DMS153 (cell line): Measurements from ENCODE around the gene SIVA1.

Experiments used
- DNase-seq: peaks from one replicate; lab custom pipeline; 2025; lab: John Stamatoyannopoulos, UW

The SIVA1 gene

DNA sequence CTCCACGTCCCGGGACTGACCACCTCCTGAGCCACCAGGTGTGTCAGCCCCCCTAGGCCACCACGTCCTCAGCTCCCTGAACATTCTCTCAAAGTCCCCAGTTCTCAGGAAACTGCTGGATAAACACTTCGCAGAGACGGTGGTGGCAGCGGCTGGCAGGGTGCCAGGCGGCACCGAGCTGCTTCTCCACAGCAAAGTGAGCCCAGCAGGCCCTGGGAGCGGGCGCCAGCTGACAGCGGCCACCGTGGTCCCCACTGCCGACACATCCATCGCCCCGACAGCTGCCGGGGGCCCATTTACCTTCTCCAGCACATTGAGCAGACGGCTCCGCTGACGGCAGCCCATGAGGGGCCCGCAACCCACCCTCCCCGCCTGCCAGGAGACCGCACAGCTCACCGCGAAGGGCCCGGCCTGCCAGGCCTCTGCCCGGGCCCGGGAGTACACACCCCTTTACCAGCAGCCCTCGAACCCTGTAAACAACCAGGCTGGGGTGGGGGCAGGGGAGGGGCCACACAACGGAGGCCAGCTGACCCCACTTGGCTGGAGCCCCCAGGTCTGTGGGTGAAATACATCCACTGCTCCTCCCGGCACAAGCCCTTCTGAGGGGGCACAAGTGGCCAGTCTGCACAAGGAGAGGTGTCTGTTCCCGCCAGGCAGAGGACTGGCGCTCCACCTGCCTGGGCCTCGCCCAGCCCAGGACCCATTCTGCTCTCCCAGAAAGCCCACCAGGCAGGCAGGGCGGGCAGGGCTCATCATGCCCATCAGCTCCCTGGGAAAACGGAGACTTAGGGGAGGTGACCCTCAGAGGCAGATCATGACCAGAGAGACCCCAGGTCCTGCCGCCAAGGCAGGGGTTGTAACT, 32.1 kb downstream of the SIVA1 start:
- no peak for DNase-seq

DNA sequence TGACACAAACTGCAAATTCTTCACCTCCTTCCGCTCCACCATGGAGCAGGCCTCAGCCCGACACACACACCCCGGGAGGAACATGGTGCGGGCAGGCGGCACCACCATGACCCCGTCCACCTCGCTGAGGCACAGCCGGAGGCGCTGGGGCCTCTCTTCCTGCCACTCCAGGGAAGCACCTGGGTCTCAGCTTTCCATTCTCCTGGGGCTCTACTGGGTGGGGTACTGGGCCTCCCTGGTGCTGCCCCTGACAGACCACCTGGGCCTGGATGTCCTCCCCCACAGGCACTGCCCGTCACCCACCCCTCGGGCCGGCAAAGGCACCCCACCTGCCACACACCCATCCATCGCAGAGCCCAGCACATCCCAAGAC, 32.7 kb downstream of the SIVA1 start:
- DNase-seq: no peak

DNA sequence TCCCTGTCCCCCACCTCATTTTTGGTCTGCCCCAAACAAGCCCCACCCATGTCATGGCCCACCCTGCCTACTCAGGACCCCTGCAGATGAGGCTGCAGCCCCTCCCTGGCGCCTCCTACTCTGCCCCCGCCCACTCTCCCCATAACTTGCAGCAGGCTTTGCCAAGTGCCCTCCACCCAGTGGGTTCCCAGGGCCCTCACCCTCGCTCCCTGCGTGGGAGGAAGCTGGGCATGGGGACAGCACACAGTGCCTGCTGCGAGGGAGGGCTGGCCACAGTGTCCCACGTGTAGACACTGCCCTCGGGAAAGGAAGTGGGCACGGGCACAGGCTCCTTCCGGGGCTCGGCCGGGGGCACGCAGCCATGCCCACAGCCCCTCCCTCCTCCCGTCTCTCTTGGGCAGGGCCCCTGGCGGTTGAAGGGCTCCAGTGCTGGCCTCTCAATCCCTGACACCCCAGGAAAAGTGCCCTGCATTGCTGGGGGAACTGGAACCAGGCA, 33.2 kb downstream of the SIVA1 start:
- DNase-seq: no peak

DNA sequence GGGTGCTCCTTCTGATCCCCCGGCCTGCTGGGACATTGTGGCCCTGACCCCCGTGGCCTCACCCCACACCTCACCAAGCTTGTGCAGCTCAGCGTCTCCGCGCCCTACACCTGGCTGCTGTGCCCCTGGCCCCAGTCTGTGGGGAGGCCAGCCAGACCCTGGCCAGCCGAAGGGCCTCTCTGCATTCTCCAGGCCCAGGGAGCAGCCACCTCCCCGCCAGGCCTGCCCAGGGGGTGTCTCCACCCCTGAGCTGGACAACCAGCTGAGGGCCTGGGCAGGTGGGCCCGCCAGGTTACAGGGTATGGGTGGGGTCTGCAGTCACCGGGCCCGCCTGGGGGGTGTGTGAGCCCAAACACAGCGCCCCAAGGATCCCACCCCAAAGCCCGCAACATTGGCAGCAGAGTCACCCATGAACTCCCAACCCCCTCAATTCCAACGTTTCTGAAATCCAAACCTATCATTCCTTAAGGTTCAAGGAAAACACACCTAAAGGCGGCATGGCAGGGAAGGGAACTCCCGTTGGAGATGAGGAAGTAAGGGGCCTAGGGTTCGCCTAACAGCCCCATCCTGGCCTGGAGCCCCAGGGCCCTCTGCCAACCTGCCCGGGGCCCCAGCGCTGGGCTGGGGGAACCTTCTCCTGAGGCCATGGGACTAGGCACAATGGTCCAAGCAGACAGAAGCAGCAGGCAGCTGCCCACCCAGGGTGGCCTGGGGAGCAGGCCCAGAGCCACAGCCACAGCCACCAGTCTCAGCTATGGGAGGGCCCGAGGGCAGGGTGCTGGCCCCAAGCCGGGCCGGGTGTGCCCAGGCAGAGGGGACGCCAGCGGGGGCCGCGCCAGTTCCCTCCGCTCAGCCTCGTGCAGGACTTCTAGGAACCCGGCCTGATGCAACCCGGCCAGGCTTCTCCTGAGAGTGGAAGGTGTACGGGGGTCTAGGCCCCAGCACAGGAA, 34.1 kb downstream of the SIVA1 start:
- DNase-seq: no peak

DNA sequence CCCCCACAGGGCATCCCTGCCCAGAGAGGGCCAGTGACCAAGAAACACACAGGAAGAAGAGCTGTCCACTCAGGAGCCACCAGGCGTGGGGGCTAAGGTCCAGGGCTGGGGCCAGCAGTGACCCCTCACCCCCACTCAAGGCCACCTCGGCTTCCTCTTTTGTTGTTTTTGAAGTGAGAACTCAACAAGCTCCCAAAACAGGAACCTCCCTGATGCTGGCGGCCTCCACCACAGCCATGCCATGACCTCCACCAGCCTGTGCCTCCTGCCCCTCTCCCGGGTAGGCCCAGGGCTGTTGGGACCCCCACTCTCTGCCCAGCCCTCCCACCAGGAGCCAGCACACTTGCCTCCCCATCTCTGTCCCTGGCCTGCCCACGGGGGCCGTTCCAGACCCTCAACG, 34.8 kb downstream of the SIVA1 start:
- DNase-seq: no peak

DNA sequence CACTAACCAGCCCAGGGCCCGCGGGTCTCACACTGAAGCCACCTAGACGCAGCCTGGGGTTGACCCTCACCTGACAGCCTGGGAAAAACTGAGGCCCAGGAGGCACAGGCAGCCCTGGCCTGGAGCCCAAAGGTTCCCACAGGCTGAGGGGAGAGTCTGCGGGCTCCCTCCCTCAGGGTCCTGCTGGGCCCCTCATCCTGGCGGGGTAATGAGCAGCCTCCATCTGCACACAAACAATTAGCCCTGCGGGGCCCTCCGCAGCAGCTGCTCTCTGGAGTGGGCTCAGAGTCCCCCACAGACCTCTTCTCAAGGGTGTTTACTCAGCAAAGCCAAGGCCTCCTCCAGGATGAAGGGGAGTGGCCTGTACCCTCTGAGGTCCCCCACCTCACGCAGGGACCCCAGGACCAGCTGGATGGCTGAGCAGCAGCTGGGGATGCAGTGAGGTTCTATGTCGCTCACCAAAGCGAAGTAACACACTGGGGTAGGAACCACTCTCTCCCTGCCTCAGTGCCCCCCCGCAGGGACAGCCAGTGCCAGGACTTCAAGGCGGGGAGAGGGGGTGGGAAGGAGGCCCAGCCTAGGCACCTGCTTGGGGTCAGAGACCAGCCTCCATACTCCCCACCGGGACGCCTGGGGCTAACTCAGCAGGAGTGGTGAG, 35.3 kb downstream of the SIVA1 start:
- no peak for DNase-seq

DNA sequence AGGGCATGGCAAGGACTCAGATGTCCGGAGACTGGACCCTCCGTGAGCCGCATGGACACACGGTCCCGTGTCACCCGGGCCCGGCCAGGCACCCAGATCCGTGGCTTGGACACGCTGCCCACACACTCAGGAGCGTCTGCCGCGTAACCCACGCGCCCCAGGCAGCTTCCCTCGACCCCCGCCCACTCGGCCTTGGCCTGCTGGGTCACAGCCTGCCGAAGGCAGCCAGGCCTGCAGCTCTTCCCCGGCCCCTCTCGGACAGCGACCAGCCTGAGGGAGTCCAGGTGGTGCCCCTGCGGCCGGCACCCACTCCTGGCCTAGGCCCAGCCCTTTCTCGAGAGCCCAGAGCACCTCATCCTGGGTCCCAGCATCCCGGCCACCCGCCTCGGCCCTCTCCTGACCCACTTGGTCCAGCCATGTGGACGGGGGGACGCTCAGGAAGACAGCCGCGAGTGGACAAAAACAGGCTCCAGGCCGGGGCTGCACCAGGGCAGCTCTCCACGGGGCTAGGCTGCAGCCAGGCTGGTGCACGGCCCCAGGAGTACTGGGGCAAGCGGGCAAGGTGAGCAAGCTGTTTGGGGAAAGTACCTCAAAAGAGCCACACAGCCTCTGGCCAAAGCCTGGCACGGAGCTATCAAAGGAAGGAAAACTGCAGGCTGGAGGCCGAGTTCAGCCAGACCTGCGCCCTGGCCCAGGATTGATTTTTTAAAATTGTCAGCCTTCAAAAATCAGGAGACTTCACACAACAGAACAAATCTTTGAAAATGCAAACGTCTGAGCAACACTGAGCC, 36.1 kb downstream of the SIVA1 start:
- DNase-seq: no peak

DNA sequence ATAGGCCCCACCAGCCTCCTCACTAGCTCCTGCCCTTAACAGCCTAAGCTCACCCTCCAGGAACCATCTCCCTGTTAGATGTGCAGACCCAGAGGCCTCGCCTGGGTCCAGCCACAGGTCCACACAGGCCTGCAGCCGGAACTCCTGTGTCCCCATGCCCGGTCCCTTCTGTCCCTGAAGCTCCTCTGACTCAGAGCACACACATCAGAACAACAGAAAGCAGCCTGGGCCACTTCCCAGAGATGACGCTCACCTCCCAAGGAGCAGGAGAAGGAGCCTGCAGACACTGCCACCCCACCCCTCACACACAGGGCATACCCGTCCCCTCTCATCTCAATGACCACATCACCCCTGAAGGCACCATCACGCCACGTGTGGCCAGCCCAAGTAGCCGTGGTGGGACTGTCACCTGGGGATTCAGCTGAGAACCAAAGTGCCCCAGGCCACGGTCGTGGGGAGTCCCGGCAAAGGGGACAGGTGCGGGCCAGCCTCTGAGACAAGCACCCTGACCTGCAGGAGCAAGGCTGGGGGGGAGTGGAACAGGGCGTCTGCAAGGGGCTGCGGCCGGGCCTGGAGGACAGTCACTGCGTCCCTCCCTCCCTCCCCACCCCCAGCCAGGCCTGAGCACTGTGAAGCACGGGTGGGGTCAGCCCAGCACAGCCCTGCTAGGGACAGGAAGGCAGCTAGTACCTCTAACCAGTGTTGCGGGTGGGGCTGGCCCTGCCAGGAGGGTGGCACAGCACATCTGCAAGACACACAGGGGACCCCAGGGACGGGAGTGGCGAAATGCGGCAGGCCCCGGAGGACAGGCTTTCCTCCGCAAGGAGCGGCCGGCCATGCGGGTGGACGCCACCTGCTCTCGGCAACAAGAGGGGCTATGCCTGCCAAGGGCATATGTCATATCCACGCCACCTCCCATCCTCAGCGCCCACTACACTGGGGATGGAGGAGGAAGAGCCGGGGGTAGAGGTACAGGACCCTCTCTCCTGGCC, 37.1 kb downstream of the SIVA1 start:
- no peak for DNase-seq

DNA sequence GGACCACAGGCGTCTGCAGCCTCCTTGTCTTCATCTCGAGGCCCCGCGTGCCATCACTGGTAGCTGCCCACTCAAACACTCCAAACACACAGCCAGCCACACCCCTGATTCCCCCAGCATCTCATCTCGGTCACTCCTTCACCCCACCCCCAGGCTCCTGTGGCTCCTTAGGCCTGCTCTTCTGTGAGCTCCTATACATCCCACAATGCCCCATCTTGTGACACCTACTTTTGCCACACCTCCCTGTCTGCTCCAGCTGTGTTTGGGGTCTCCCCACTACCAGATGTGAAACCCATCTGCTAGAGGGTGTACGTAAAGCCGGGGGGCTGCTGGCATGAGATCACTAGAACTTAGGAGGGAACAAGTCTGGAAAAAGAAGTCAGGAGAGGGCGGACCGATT, 38.5 kb downstream of the SIVA1 start:
- no peak for DNase-seq

DNA sequence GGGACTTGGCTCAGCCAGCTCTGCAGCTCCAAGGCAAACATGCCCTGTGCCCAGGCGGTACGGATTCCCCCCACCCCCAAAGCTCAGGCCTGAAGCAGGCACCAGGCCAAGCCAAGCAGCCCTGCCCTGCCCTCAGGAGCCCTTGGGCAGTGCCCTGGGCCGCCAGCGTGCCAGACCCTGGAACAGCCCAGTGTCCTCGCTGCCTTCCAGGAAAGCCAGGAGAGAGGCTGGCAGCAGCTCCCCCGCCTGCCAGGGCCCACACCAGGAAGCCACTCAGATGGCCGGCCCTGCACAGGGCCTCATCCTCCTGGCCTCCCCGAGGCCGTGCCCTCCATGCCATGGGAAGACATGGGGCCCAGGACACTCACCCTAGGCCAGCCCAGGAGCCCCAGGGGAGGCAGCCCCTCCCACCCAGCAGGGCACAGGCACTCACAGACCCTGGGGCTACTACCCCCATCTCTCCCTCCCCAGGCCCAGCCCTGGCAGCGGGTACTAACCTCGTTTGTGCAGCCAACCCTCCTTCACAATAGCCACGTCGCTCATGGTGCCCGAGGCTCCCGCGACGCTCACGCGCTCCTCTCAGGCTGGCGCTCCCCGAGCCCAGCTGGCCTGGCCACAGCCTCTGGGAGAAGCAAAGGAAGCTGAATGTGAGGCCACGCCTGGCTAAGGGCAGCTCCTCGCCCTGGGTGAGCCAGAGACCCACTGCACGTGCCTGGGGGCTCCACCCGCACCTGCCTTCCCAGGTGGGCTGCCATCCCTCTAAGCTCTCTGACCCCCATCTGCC, 39.3 kb downstream of the SIVA1 start:
- no peak for DNase-seq

DNA sequence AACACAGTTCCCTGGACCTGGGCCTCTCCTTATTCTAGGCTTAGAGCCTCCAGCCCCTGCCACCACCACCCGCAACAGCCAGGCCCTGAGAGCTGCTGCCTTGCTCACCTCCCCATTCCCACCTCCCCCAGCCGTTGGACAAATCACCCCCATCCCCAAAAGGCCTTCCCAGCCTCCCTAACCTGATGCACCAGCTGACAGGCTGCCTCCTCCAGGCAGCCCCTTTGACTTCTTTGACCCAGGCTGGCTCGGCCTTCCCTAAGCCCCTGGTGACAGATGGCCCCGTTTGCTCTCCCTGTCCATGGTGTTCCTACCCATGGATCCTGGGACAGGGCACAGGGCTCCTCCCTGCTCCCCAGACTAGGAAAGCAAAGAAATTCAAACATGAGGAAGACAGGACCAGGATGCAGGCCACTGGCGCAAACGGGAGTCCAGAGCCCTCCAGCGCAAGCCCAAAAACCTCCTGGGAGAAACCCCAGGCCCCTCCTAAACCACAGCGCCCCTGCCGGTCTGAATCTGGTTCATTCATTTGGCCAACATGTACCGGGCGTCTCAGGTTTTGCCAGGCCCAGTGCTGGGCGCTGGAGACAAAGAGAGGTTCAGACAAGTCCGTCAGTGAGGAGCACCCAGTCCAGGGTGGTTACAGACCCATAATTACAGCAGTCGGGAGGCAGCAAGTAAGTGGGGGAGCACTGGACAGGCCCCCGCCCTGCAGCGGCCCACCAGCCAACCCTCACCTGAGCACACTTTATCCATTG, 40.2 kb downstream of the SIVA1 start:
- no peak for DNase-seq

DNA sequence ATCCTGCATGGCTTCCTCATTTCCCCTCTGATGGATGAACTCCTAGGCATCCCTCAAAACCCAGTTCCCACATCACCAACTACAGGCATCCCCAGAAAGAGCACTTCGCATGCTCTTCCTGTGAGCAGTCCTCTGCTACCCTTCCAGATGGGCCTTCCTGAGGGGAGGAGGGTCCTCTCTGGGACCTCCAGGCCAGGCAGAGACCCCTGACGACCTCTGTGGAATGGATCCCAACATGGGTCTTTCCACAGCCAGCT, 40.7 kb downstream of the SIVA1 start:
- DNase-seq: no peak

DNA sequence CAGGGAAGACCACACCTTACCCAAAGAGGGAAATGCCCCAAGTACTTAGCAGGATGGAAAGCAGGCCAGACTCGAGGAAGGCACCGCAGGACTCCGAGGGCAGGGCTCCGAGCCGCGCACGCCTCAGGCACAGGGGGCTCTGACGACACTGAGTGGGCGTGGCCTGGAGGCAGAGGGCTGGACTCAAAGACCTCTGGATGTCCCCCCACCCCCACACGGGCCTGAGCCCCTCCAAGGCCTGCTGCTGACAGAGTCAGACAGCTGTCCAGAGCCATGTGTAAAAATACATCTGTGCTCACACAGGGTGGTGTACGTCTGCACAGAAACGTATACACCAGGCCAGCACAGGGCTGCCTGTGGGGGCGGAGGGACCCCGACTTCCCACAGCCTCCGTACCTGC, 41.2 kb downstream of the SIVA1 start:
- DNase-seq: no peak

DNA sequence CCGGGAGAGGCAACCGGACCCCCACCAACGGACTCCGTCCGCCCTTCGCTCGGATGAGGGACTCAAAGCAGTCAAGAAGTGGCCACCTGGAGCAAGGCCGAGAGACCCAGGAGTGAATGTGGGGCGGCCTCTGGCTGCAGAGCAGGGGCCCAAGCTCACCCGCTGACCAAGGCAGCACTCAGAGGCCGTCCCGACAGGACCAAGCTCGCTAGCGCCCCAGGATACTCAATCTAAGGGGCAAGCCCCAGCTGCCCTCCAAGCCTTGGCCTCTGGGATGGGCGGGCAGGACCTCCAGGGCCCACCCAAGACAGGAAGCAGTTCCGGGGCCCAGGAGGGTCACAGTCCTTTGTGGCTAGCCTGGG, 41.7 kb downstream of the SIVA1 start:
- DNase-seq: no peak

DNA sequence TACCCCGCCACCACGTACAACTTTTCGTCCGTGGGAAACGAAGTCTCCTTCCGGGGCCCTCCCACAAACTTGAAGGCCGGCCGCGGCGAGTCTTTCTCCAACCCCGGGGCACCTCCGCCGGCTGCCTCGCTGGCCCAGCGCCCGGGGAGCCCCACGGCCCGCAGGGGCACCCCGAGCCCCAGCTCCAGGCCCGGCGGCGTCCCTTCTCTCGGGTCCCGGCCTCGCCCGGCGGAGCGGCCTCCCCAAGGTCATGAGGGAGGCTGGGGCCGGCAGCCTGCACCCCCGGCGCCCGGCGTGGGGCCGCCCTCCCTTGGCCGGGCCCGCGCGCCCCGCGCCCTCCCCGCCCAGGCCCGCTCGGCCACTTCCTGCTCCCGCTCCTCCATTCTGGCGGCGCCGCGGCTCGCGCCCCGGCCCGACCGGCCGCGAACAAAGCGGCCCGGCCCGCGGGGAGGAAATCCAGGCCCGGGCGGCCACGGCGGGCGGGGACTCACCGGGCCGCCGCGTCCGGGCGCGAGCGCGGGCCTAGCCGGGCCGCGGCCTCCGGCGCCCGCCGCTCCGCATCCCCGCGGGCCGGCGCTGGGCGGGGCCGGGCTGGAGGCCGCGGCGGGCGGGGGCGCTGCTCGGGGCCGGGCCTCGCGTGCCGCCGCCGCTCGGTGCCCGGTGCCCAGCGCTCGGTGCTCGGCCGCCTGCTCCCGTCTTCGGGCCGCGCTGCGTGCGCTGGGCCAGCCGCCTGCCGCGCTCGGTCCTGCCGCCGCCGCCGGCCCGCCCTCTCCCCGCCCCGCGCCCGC, 42.2 kb downstream of the SIVA1 start, which contains the start of gene AKT1:
Gene AKT1, minus strand, starts transcription at position 756 of the 788 bp plus-strand sequence. CDS start 3,105 bp downstream, outside the sequence.
- DNase-seq: no peak

DNA sequence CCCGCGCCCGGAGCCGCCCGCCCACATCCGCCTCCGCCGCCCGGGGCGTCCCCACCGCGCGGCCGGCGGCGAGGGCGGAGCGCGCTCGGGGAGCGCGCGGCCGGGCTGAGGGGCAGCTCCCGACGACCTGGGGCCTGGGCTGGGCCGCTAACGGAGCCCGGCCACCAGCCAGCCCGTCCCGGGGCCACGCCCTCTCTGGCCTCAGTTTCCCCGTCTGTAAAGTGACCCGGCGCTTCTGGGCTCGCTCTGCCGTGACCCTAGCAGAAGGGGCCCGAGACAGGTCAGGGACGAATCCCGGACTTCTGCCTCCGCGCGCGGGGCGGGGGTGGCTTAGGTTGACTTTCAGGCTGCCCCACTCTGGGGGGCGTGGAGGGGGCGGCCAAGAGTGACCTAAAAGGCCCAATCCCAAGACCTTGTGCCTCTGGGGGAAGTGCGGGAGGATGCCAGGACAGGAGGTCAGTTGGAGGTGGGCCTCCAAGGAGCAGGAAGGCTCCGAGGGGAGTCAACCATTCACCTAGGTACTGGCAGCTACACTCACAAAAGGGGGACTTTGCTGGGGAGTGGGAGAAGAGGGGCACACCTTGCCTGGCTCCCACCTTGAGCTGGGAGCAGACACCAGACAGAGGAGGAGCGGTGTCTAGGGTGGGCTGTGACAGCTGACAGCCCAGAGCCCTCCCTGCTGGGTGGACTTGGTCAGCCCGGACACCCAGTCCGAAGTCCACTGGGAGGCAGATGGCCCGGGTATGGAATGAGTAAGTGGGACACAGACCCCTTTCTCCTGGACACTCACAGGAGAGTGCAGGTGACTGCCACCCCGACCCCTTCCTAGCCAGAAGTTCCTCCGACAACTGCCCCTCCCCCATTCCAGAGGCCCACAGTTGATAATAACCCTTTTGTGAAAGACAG, 43.1 kb downstream of the SIVA1 start:
- no peak for DNase-seq

DNA sequence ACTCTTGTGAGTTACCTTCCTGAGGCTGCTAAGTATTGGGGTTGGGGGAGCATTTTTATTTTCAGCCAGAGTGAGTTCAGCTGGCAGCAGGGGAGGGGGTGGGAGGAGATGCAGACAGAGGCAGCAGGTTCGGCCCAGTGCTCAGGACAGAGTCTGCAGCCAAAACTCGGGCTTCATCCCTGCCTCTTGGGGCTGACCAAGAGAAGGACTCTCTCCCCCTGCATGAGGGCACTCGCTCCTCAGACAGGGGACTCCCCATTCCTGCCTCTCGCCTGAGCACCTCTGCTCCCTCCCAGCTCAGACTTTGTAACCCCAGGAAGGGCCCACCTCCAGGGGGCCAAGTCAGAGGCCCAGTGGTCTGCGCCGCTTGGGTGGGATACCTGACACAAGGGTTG, 43.7 kb downstream of the SIVA1 start:
- no peak for DNase-seq
